Coronary artery (tissue), 2 donors: ENCODE measurements around the gene NOP9.
"Not testable (repeated sequence)": the region's sequence is repeated elsewhere in the genome, so short reads cannot be mapped to it uniquely, and the experiment has no call there.

Experiments used
- DNase-seq: peaks from one replicate; pipeline ENCODE4 v3.0.0-alpha.2; 2017; ENCODE audit warnings: low spot score
- H3K27ac ChIP-seq, 2 donors: fragments of 200-600 bp; sonication (generic); one replicate each; pipeline ENCODE4 v1.5.1; 2016 to 2019
- H3K4me3 ChIP-seq: fragments of 200-600 bp; sonication (generic); 2 replicates; pipeline ENCODE4 v1.5.1; 2016; ENCODE audit warnings: mild to moderate bottlenecking, moderate library complexity
- TF ChIP-seq, protein P1 (sequence below): fragments of 200-600 bp; sonication (generic); IDR thresholded peaks from one replicate; pipeline ENCODE4 v1.5.1; 2019; ENCODE audit warnings: antibody characterized with exemption

NOP9 gene

GRCh38 chr14:24353559-24354481, 54.2 kb downstream of the NOP9 start:
- TF ChIP-seq, protein P1, sequence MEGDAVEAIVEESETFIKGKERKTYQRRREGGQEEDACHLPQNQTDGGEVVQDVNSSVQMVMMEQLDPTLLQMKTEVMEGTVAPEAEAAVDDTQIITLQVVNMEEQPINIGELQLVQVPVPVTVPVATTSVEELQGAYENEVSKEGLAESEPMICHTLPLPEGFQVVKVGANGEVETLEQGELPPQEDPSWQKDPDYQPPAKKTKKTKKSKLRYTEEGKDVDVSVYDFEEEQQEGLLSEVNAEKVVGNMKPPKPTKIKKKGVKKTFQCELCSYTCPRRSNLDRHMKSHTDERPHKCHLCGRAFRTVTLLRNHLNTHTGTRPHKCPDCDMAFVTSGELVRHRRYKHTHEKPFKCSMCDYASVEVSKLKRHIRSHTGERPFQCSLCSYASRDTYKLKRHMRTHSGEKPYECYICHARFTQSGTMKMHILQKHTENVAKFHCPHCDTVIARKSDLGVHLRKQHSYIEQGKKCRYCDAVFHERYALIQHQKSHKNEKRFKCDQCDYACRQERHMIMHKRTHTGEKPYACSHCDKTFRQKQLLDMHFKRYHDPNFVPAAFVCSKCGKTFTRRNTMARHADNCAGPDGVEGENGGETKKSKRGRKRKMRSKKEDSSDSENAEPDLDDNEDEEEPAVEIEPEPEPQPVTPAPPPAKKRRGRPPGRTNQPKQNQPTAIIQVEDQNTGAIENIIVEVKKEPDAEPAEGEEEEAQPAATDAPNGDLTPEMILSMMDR, result no peak
- H3K4me3 ChIP-seq, result no peak overlapping the region
- no peak overlapping the region for H3K27ac ChIP-seq
- DNase-seq, result no peak

DNA sequence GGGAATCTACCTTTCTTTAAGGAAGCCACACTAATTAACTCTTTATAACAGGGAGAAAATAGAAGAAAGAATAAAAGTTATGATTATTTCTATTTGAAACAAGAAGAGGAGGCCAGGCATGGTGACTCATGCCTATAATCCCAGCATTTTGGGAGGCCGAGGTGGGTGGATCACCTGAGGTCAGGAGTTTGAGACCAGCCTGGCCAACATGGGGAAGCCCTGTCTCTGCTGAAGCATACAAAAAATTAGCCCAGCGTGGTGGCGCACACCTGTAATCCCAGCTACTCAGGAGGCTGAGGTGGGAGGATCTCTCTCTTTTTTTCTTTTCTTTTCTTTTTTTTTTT, 54.8 kb downstream of the NOP9 start:
- DNase-seq, H3K4me3 ChIP-seq, H3K27ac ChIP-seq: not testable (repeated sequence)

- no peak overlapping the region for H3K4me3 ChIP-seq
- TF ChIP-seq, protein P1, result no peak
- no peak overlapping the region for H3K27ac ChIP-seq
- DNase-seq, result no peak
Measured at GRCh38 chr14:24355009-24355408, 55.4 kb downstream of the NOP9 start.

GRCh38 chr14:24356208-24356607, 56.6 kb downstream of the NOP9 start:
- DNase-seq, result no peak
- TF ChIP-seq, protein P1, result no peak
- Histone ChIP-seq H3K27ac (no peak overlapping the region), H3K4me3 (no peak overlapping the region)
